ENCODE data around the gene SPNS2. TPM values are rescaled to one million over a fixed set of nuclear protein-coding genes. Genes with fewer than 3 reads are reported as not detected.

The SPNS2 gene
- total RNA-seq, 1 experiment from 2014 or later: 1.6 TPM

GRCh38 chr17:4548721-4549531 lies 50.2 kb downstream of the SPNS2 start:
- H3K4me1 ChIP-seq (ENCODE audit: control insufficient read depth in 1 of 2, insufficient read depth in 2 of 2, low read length in 2 of 2): peaks cover 2 to 10% of the 10 kb centered on the region in 2 experiments; a peak in 2 of 4 replicates
- no peaks in the 10 kb centered on the region for H3K27me3 ChIP-seq (ENCODE audit: insufficient read depth, low read length)
- H3K9me3 ChIP-seq (ENCODE audit: control insufficient read depth in 1 of 2, insufficient read depth in 1 of 2, low read depth in 1 of 2, low read length in 2 of 2): no peaks in the 10 kb centered on the region
- intact Hi-C loops (cut with micrococcal nuclease): no loop called here
- no TSS peak for BruUV-seq (replicated peaks)
- peaks cover 3% of the 10 kb centered on the region; the same call in 1 of the 2 replicates for H4K20me1 ChIP-seq (ENCODE audit: insufficient read depth)
- H3K9me2 ChIP-seq (ENCODE audit: insufficient read depth): no peaks in the 10 kb centered on the region
- POLR2A ChIA-PET: no interaction called here
- no peak overlapping the region for H2AFZ ChIP-seq (ENCODE audit: low read depth, low read length, poor library complexity, severe bottlenecking)
- DNase-seq (ENCODE audit: low read depth, low spot score) (no peak), ATAC-seq (no peak)
- no peak overlapping the region for H3K4me3 ChIP-seq (replicated peaks in 1 of 2; ENCODE audit: low read depth in 1 of 2, low read length in 2 of 2)
- H3K79me2 ChIP-seq (ENCODE audit: insufficient read depth, low read length): peaks cover 81% of the 10 kb centered on the region
- H3K9ac ChIP-seq (ENCODE audit: low read length): no peak overlapping the region
- RAD21 ChIA-PET (ENCODE audit: low non-redundant PET in 1 of 2, low total read pairs in 2 of 2, uncharacterized antibody in 2 of 2, unreplicated experiment in 2 of 2): no interaction called here
- H3K27ac ChIP-seq (ENCODE audit: low read depth, low read length): peak overlapping the region; percentile 5; the same call in 1 of the 2 replicates
- no peak overlapping the region for H3K4me2 ChIP-seq (ENCODE audit: low read length)
- H3K36me3 ChIP-seq (ENCODE audit: control insufficient read depth in 1 of 2, insufficient read depth in 2 of 2, low read length in 2 of 2): peaks cover 46 to 87% of the 10 kb centered on the region in 2 experiments
- CTCF ChIA-PET: no interaction called here
- TF ChIP-seq POLR2A (IDR thresholded peaks at IDR 0.05; ENCODE audit: borderline replicate concordance, extremely low read depth, insufficient read depth, insufficient read length) (no peak), YY1 (IDR thresholded peaks at IDR 0.05; ENCODE audit: extremely low read depth, insufficient replicate concordance, low read depth, low read length) (no peak), RAD21 (IDR thresholded peaks at IDR 0.05; ENCODE audit: low read depth) (no peak), MAX (IDR thresholded peaks at IDR 0.05) (no peak), POLR2AphosphoS5 (IDR thresholded peaks at IDR 0.05; ENCODE audit: low read depth, low read length) (no peak), ZBTB33 (IDR thresholded peaks at IDR 0.05; ENCODE audit: extremely low read depth, insufficient replicate concordance, low read length) (no peak), FOSL1 (IDR thresholded peaks at IDR 0.05; ENCODE audit: low read depth) (no peak), TCF7L2 (IDR thresholded peaks at IDR 0.05; ENCODE audit: borderline replicate concordance, extremely low read depth, insufficient read depth, insufficient read length) (no peak), REST (IDR thresholded peaks at IDR 0.05; ENCODE audit: low read depth) (no peak), CTCF (IDR thresholded peaks at IDR 0.05 in 2 of 3, conservative IDR thresholded peaks at IDR 0.05 in 1 of 3; ENCODE audit: borderline replicate concordance in 1 of 3, insufficient read depth in 1 of 3, low read depth in 2 of 3, low read length in 2 of 3) (no peak), EZH2phosphoT487 (IDR thresholded peaks at IDR 0.05; ENCODE audit: borderline replicate concordance) (no peak), SRF (IDR thresholded peaks at IDR 0.05; ENCODE audit: low read depth) (no peak)

Measured in HCT116 (cell line).